Upper lobe of left lung (tissue), 4 donors: ENCODE results near the gene PSENEN.

Source experiments
- EP300 ChIP-seq, 4 donors: sonication (generic); formaldehyde crosslinking; IDR thresholded peaks; one replicate each; pipeline ENCODE4 v1.5.1; 2017; ENCODE audit warnings: antibody characterized with exemption in 4 of 4, control low read depth in 2 of 4
- POLR2A ChIP-seq, 4 donors: fragments of 450-650 bp; IDR thresholded peaks; one replicate each; pipeline ENCODE4 v1.5.1; 2016 to 2017; ENCODE audit warnings: antibody characterized with exemption in 4 of 4, mild to moderate bottlenecking in 2 of 4
- TF ChIP-seq, protein P1 (sequence below), 6 experiments: fragments of 450-650 bp in 4 of 6; fragments of 200-600 bp in 2 of 6; sonication (generic) in 2 of 6; IDR thresholded peaks; one replicate each; pipeline ENCODE4 v1.5.1; 2016 to 2019; ENCODE audit warnings: antibody characterized with exemption in 6 of 6

DNA sequence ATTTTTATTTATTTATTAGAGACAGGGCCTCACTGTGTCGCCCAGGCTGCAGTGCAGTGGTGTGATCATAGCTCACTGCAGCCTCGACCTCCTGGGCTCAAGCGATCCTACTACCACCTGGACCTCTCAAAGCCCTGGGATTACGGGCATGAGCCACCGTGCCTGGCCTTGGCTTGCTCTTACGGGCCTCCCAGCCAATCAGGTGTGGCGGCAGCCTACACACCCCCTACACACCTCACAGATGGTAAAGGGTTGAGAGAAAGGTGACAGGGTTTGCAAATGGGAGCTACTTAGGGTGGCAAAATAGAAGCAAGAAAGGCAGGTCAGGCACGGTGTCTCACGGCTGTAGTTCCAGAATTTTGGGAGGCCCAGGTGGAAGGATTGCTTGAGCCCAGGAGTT, 42.1 kb upstream of the PSENEN start:
- TF ChIP-seq, protein P1, sequence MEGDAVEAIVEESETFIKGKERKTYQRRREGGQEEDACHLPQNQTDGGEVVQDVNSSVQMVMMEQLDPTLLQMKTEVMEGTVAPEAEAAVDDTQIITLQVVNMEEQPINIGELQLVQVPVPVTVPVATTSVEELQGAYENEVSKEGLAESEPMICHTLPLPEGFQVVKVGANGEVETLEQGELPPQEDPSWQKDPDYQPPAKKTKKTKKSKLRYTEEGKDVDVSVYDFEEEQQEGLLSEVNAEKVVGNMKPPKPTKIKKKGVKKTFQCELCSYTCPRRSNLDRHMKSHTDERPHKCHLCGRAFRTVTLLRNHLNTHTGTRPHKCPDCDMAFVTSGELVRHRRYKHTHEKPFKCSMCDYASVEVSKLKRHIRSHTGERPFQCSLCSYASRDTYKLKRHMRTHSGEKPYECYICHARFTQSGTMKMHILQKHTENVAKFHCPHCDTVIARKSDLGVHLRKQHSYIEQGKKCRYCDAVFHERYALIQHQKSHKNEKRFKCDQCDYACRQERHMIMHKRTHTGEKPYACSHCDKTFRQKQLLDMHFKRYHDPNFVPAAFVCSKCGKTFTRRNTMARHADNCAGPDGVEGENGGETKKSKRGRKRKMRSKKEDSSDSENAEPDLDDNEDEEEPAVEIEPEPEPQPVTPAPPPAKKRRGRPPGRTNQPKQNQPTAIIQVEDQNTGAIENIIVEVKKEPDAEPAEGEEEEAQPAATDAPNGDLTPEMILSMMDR (IDR thresholded peaks at IDR 0.05): no peak
- TF ChIP-seq EP300 (IDR thresholded peaks at IDR 0.05) (no peak), POLR2A (IDR thresholded peaks at IDR 0.05) (no peak)
